NCI-H345 treated with DMSO at 0.1 percent for 48 hours (cell line): ENCODE data around the gene PAQR8.
"Not testable (repeated sequence)": the region's sequence is repeated elsewhere in the genome, so short reads cannot be mapped to it uniquely, and the experiment has no call there.

Experiments used
- DNase-seq: peaks from one replicate; lab custom pipeline; 2025; ENCODE audit not compliant: unreplicated experiment; lab: John Stamatoyannopoulos, UW

PAQR8 gene

DNA sequence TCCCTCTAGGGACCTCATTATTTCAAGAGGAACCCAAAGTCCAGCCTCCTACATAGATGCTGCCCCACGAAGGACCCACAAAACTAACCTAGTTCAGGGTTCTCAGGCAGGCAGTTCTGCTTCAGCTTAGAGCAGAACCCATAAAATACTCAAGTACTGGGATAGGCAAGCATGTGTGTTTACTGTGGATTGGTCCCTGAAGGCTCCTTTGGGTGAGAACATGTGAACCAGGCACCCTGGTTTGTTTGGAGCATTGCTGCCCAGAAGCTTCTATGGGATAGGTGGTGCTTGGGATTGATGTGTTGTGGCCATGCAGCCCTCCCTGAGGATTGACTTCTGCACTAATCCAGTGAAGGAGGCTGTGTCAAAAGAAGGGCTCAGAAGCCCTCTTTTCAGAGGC, 43.3 kb downstream of the PAQR8 start:
- DNase-seq, result no peak

DNA sequence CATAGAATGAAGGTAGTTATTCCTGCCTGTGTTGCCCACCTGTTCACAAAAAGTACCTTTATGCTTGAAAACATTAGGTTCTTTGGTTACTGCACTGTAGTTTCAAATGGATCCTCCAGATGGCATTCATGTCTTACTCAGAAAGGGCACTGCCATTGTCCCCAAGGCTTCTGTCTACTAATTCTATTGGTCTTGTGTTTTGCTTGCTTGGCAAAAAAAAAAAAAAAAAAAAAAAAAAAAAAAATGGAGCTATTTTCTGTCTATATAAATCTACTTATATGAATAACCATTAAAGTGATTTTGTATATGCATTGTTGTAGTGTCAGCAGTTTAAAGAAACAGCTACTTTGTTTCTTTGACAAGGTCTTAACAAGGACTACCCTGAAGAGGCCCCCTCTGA, 45.5 kb downstream of the PAQR8 start:
- peak; percentile 12 for DNase-seq

GRCh38 chr6:52409499-52409898, 47.5 kb downstream of the PAQR8 start:
- no peak for DNase-seq

DNA sequence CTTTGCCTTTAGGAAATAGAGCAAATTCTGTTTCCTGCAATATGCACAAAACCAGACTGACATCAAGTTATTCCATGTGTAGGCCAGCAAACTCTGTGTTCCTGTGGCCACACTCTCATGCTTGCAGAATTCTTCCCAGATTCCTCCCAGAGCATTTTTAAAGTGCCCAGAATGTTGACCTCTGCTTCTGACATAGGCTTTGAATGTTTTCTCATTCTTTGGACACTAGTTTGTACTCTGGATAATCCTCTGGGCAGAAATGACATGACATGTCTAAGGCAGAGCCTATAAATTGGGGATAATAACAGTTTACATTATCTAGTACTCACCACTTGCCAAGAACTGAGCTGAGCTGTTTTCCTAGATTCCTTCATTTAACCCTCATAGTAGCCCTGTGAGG, 49.0 kb downstream of the PAQR8 start:
- no peak for DNase-seq

DNA sequence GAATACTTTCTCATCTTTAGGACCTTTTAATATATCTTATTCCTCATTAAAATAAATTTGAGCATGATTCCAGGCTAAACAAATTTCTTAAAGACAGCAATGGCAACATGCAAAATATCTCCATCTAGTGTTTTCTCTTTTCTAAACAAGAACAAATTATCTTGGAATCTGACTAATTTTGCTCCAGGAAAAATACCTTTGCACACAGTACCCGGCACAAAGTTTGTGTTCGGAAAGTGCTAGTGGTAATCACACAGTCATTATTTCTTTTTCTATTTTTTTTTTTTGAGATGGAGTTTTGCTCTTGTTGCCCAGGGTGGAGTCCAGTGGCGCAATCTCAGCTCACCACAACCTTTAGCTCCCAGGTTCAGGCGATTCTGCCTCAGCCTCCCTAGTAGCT, 50.0 kb downstream of the PAQR8 start:
- no peak for DNase-seq

GRCh38 chr6:52415333-52415732, 53.4 kb downstream of the PAQR8 start:
- DNase-seq, result no peak

- DNase-seq, result no peak
These were observed 54.1 kb downstream of the PAQR8 start for GRCh38 chr6:52415917-52416628.

DNA sequence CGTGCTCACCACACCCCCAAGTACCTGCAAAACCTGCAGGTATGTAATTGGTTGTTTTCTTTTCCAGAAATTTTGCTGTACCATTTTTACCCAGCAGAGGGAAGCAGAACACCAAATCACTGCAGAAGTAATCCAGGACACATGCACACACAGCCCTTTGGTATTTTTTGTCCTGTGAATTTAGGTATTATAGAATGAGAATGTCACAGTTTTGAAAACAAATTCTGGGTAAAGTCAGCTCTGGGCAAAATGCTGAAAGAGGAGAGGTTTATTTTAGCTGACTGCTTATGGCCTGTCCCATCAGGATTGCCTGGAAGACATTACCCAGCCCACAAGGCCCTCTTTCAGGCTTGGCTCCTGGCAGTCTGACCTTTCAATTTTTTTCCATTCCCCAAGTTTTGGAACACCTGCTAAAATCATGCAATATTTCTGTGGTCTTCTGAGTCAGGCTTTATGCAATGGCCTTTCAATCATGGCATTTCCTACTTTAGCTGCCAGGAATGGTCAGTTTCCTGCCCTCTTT, 54.7 kb downstream of the PAQR8 start:
- DNase-seq, result peak; percentile 73

- DNase-seq, result no peak
These were observed 55.7 kb downstream of the PAQR8 start for GRCh38 chr6:52417675-52418111.

- no peak for DNase-seq
These were observed 56.7 kb downstream of the PAQR8 start for GRCh38 chr6:52418606-52419005.

- peak; percentile 98 for DNase-seq
These were observed 58.1 kb downstream of the PAQR8 start, which contains the start of gene EFHC1 for GRCh38 chr6:52419809-52420667. TSS of gene EFHC1 (plus strand) at chr6:52420342. CDS start at chr6:52420411, 69 bp downstream.

DNA sequence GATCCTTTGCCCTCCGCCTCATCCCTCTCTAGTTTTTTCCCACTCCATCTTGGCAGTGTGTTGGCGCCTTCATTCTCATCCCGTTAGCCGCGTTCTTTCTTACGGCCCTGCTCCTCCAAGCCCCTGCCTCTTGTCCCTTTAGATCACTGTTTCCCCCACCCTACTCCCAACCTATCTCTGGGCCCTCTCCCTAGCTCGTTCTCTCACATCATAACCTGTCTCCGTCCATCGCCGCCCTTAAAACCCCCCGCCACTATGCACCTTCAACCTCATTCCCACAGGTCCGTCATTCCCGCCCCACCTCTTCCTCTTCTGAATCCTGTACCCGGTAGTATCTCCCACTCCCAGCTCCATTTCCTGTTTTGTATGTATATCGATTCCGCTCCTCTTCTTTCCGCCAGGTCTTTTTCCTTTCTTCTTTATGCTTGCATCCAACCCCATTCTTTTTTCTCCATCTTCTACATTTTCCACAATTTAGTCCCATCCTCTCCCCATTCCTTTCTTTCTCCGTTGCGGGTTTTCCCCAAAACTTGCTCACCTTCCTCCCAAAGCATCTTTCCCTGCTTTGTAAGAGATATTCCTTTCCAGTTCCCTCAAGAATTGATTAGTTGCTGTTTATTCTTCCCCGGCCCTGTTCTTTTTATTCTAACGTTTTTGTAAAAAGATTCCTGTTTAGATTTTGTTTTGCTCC, 58.9 kb downstream of the PAQR8 start:
- DNase-seq, result peak; percentile 47

DNA sequence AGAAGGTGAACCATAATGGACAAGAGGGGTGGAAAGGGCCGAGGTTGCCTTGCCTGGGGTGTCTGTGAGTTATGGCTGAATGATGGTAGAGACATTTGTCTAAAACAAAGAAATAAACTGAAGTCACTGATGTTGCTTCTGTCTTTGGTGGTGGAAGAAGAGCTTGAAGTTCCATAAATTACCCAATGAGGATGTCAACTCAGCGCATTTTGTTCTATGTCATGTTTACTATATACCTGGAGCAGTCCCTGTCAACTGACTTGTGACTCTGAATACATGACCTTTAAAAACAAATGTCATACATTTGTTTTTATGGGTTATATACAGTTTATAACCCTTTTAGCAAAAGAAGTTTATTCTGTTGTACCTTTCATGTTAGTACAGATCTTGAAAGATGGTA, 60.2 kb downstream of the PAQR8 start:
- DNase-seq, result no peak

- DNase-seq, result no peak
These were observed 61.5 kb downstream of the PAQR8 start for GRCh38 chr6:52423448-52423847.

DNA sequence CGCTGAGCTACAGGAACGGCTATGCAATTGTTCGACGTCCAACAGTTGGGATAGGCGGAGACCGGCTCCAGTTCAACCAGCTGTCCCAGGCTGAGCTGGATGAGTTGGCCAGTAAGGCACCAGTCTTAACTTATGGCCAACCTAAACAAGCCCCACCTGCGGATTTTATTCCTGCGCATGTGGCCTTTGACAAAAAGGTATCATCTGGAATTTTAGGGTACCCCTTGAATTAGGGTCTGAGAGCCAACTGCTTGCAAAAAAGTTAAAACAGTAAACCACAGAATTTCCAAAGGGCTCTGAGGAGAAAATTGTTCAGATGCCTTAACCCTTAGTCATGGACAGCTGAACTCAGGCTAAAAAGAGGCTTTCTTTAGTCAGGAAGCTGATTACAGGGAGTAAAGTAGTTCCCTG, 62.0 kb downstream of the PAQR8 start:
- DNase-seq, result no peak

DNA sequence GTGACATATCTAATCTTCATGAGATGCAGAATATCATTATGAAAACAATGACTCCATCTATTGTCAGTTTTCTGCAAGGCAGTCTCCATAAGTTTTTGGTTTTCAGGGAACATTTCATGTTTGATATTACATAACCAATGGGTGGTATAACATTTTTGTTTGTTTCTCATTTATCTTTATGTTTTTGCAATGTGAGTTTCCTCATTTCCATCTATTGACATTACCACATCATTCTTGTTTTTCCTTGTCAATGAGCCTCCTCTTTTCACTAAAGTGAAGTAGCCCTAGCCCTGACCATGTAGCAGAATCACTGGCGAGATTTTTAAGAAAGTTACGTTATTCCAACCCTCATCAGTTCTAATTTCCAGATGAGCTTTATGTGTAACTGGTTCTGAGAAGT, 62.6 kb downstream of the PAQR8 start:
- DNase-seq, result no peak

GRCh38 chr6:52426667-52427066, 64.7 kb downstream of the PAQR8 start:
- no peak for DNase-seq

GRCh38 chr6:52433294-52433693, 71.3 kb downstream of the PAQR8 start:
- DNase-seq, result not testable (repeated sequence)

DNA sequence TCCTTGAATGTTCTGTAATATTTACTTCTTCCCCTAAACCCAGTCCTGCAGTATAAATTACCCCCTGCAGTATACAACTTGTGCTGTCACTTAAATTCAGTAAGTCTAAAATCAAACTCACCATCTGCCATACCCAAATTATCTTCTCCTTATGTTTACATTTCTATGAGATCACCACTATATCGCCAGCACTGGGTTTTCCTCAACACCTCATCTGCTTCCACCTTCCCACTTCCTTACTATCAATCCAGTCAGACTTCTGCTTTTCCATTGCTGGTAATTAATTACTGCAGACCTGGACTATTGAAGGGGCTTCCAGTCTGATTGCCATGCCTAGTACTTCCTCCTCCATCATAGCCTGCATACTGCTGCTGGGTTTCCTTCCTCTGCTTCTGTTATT, 73.4 kb downstream of the PAQR8 start:
- no peak for DNase-seq

- no peak for DNase-seq
These were observed 77.0 kb downstream of the PAQR8 start for GRCh38 chr6:52438926-52439325.

GRCh38 chr6:52454556-52454955, 92.6 kb downstream of the PAQR8 start:
- DNase-seq, result no peak
